PC-3 (cell line): Measurements from ENCODE around the gene RPS26.

ENCODE experiments used
- CTCF ChIP-seq: fragments of 300-600 bp; sonication (generic); conservative IDR thresholded peaks from 2 replicates; pipeline ENCODE4 v1.5.1; 2017; ENCODE audit warnings: antibody characterized with exemption, low read depth, mild to moderate bottlenecking, low read length
- EZH2phosphoT487 ChIP-seq: fragments of 300-600 bp; sonication (generic); IDR thresholded peaks from 2 replicates; pipeline ENCODE4 v1.6.1; 2018; ENCODE audit warnings: mild to moderate bottlenecking, antibody characterized with exemption, low read length, borderline replicate concordance

GRCh38 chr12:56010111-56010570, 31.6 kb upstream of the RPS26 start:
- TF ChIP-seq CTCF = no peak
- no peak for TF ChIP-seq EZH2phosphoT487
